HEK293 (cell line): ENCODE results near the gene MFSD1.

ENCODE experiments used
- CTCF ChIA-PET: fragments of 350-600 bp; formaldehyde crosslinking; extraction: SDS; loops from one replicate; lab custom pipeline; 2021; ENCODE audit warnings: antibody characterized with exemption; lab: Yijun Ruan, JAX
- POLR2A ChIA-PET: fragments of 300-600 bp; formaldehyde crosslinking; extraction: SDS; loops from one replicate; lab custom pipeline; 2020; ENCODE audit warnings: antibody characterized with exemption, inconsistent platforms; lab: Yijun Ruan, JAX
- H3K27ac ChIP-seq: fragments of 200-500 bp; sonication (Bioruptor generic); 2 replicates; pipeline ENCODE4 v1.5.1; 2014; ENCODE audit warnings: low read depth, low read length, control low read depth, inconsistent platforms; ENCODE audit errors: extremely low read depth
- H3K36me3 ChIP-seq, 2 experiments: fragments of 200-500 bp in 1 of 2; sonication (Bioruptor generic) in 1 of 2; 1 replicate in 1 of 2; 2 replicates in 1 of 2; pipeline ENCODE4 v1.5.1; 2014 to 2017; ENCODE audit warnings: inconsistent platforms in 2 of 2, low read length in 2 of 2; ENCODE audit not compliant: control insufficient read depth in 2 of 2, insufficient read depth in 1 of 2
- H3K4me1 ChIP-seq: fragments of 200-500 bp; sonication (Bioruptor generic); 2 replicates; pipeline ENCODE4 v1.5.1; 2014; ENCODE audit warnings: mild to moderate bottlenecking, low read length, inconsistent platforms; ENCODE audit not compliant: control insufficient read depth, insufficient read depth
- H3K4me3 ChIP-seq: 2 replicates; pipeline ENCODE4 v1.5.1; 2011; ENCODE audit warnings: low read depth, mild to moderate bottlenecking, control low read depth, low read length, moderate library complexity
- H3K9me3 ChIP-seq: fragments of 200-500 bp; sonication (Bioruptor generic); 2 replicates; pipeline ENCODE4 v1.5.1; 2014; ENCODE audit warnings: low read depth, low read length, inconsistent platforms; ENCODE audit not compliant: control insufficient read depth, insufficient read depth
- GLIS2 ChIP-seq: fragments of 450-650 bp; formaldehyde crosslinking; IDR thresholded peaks from 2 replicates; pipeline ENCODE4 v1.5.1; 2016; ENCODE audit warnings: missing biosample characterization, missing genetic modification characterization
- PRDM2 ChIP-seq: fragments of 450-650 bp; formaldehyde crosslinking; IDR thresholded peaks from 2 replicates; pipeline ENCODE4 v1.5.1; 2016; ENCODE audit warnings: missing biosample characterization, missing genetic modification characterization, borderline replicate concordance
- SALL2 ChIP-seq: fragments of 450-650 bp; formaldehyde crosslinking; IDR thresholded peaks from 2 replicates; pipeline ENCODE4 v1.5.0; 2017; ENCODE audit warnings: missing biosample characterization, mild to moderate bottlenecking, missing genetic modification characterization, borderline replicate concordance
- ZBTB1 ChIP-seq: fragments of 450-650 bp; formaldehyde crosslinking; IDR thresholded peaks from 2 replicates; pipeline ENCODE4 v1.5.1; 2016; ENCODE audit warnings: missing biosample characterization, missing genetic modification characterization
- ZNF10 ChIP-seq: fragments of 450-650 bp; formaldehyde crosslinking; IDR thresholded peaks from 2 replicates; pipeline ENCODE4 v1.5.1; 2017; ENCODE audit warnings: missing biosample characterization, missing genetic modification characterization
- ZNF223 ChIP-seq: fragments of 450-650 bp; formaldehyde crosslinking; IDR thresholded peaks from 2 replicates; pipeline ENCODE4 v1.5.1; 2016; ENCODE audit warnings: missing biosample characterization, missing genetic modification characterization
- ZNF416 ChIP-seq: fragments of 450-650 bp; formaldehyde crosslinking; IDR thresholded peaks from 2 replicates; pipeline ENCODE4 v1.5.1; 2016; ENCODE audit warnings: missing biosample characterization, missing genetic modification characterization
- ZNF473 ChIP-seq: fragments of 450-650 bp; formaldehyde crosslinking; IDR thresholded peaks from 2 replicates; pipeline ENCODE4 v1.5.1; 2017; ENCODE audit warnings: missing biosample characterization, missing genetic modification characterization
- ZNF510 ChIP-seq: fragments of 450-650 bp; formaldehyde crosslinking; IDR thresholded peaks from 2 replicates; pipeline ENCODE4 v1.5.1; 2018; ENCODE audit warnings: mild to moderate bottlenecking, missing genetic modification characterization, missing biosample characterization; ENCODE audit not compliant: insufficient replicate concordance
- ZNF529 ChIP-seq: fragments of 450-650 bp; formaldehyde crosslinking; IDR thresholded peaks from 2 replicates; pipeline ENCODE4 v1.5.1; 2017; ENCODE audit warnings: missing genetic modification characterization, missing biosample characterization; ENCODE audit not compliant: insufficient replicate concordance
- ZNF530 ChIP-seq: fragments of 450-650 bp; formaldehyde crosslinking; IDR thresholded peaks from 2 replicates; pipeline ENCODE4 v1.5.1; 2016; ENCODE audit warnings: low read depth, missing biosample characterization, missing genetic modification characterization
- ZNF548 ChIP-seq: fragments of 450-650 bp; formaldehyde crosslinking; IDR thresholded peaks from 2 replicates; pipeline ENCODE4 v1.5.1; 2016; ENCODE audit warnings: missing biosample characterization, missing genetic modification characterization
- ZNF558 ChIP-seq: fragments of 450-650 bp; formaldehyde crosslinking; IDR thresholded peaks from 2 replicates; pipeline ENCODE4 v1.5.1; 2016; ENCODE audit warnings: missing biosample characterization, missing genetic modification characterization
- ZNF639 ChIP-seq: fragments of 450-650 bp; formaldehyde crosslinking; IDR thresholded peaks from 2 replicates; pipeline ENCODE4 v1.5.1; 2016; ENCODE audit warnings: missing biosample characterization, missing genetic modification characterization
- ZNF704 ChIP-seq: fragments of 450-650 bp; formaldehyde crosslinking; IDR thresholded peaks from 2 replicates; pipeline ENCODE4 v1.5.1; 2016; ENCODE audit warnings: missing biosample characterization, missing genetic modification characterization
- ZNF776 ChIP-seq: fragments of 450-650 bp; formaldehyde crosslinking; IDR thresholded peaks from 2 replicates; pipeline ENCODE4 v1.5.0; 2017; ENCODE audit warnings: missing biosample characterization, missing genetic modification characterization, borderline replicate concordance
- ZNF785 ChIP-seq: fragments of 450-650 bp; formaldehyde crosslinking; IDR thresholded peaks from 2 replicates; pipeline ENCODE4 v1.5.1; 2016; ENCODE audit warnings: missing biosample characterization, missing genetic modification characterization
- ZNF837 ChIP-seq: fragments of 450-650 bp; formaldehyde crosslinking; IDR thresholded peaks from 2 replicates; pipeline ENCODE4 v1.5.1; 2016; ENCODE audit warnings: missing biosample characterization, missing genetic modification characterization
- ZSCAN16 ChIP-seq: fragments of 450-650 bp; formaldehyde crosslinking; IDR thresholded peaks from 2 replicates; pipeline ENCODE4 v1.5.1; 2016; ENCODE audit warnings: missing biosample characterization, missing genetic modification characterization
- ZXDB ChIP-seq: fragments of 450-650 bp; formaldehyde crosslinking; IDR thresholded peaks from 2 replicates; pipeline ENCODE4 v1.5.1; 2016; ENCODE audit warnings: missing biosample characterization, missing genetic modification characterization
- TF ChIP-seq, protein P1 (sequence below): fragments of 450-650 bp; formaldehyde crosslinking; IDR thresholded peaks from 2 replicates; pipeline ENCODE4 v1.5.1; 2016; ENCODE audit warnings: missing biosample characterization, missing genetic modification characterization

MFSD1 gene

GRCh38 chr3:158810823-158811724 lies 9.2 kb downstream of the MFSD1 start:
- Histone ChIP-seq H3K9me3 (no peaks in the 10 kb centered on the region), H3K36me3 (peaks cover 0 to 59% of the 10 kb centered on the region in 2 experiments; a peak in 1 of 3 replicates), H3K4me3 (no peak overlapping the region), H3K27ac (no peak overlapping the region), H3K4me1 (no peaks in the 10 kb centered on the region)
- ChIA-PET POLR2A (no interaction called here), CTCF (interaction anchor here (0.7 to 1.3 kb wide), 2 partner anchors 9 to 35 kb away, joined by 3 to 7 read pairs; partner anchors contain the start of gene MFSD1)
- no peak for TF ChIP-seq ZNF704 (tag by site-specific recombination)
- no peak for TF ChIP-seq ZXDB (tag by site-specific recombination)
- TF ChIP-seq ZSCAN16 (tag by site-specific recombination): no peak
- TF ChIP-seq ZNF639: no peak
- TF ChIP-seq ZNF837 (tag by site-specific recombination): no peak
- no peak for TF ChIP-seq ZNF529 (tag by site-specific recombination)
- no peak for TF ChIP-seq ZNF785 (tag by site-specific recombination)
- no peak for TF ChIP-seq GLIS2 (tag by site-specific recombination)
- TF ChIP-seq SALL2 (tag by site-specific recombination): no peak
- no peak for TF ChIP-seq ZBTB1 (tag by site-specific recombination)
- TF ChIP-seq PRDM2 (tag by site-specific recombination): no peak

GRCh38 chr3:158819282-158819681 lies 17.4 kb downstream of the MFSD1 start:
- H3K4me1 ChIP-seq: no peaks in the 10 kb centered on the region
- ChIA-PET CTCF (interaction anchor here (0.5 to 1.4 kb wide), 2 partner anchors 11 to 158 kb away, joined by 4 to 6 read pairs; no protein-coding TSS in a partner anchor), POLR2A (no interaction called here)
- peaks cover 0 to 33% of the 10 kb centered on the region in 2 experiments; a peak in 1 of 3 replicates for H3K36me3 ChIP-seq
- H3K9me3 ChIP-seq: no peaks in the 10 kb centered on the region
- H3K27ac ChIP-seq: no peak overlapping the region
- H3K4me3 ChIP-seq: no peak overlapping the region
- TF ChIP-seq ZNF223 (tag by site-specific recombination): no peak
- no peak for TF ChIP-seq ZNF776
- TF ChIP-seq ZNF10 (tag by site-specific recombination): no peak
- TF ChIP-seq ZNF473 (tag by site-specific recombination): no peak
- TF ChIP-seq ZNF510 (tag by site-specific recombination): no peak
- no peak for TF ChIP-seq ZNF530 (tag by site-specific recombination)
- no peak for TF ChIP-seq ZNF558 (tag by site-specific recombination)
- TF ChIP-seq, protein P1, sequence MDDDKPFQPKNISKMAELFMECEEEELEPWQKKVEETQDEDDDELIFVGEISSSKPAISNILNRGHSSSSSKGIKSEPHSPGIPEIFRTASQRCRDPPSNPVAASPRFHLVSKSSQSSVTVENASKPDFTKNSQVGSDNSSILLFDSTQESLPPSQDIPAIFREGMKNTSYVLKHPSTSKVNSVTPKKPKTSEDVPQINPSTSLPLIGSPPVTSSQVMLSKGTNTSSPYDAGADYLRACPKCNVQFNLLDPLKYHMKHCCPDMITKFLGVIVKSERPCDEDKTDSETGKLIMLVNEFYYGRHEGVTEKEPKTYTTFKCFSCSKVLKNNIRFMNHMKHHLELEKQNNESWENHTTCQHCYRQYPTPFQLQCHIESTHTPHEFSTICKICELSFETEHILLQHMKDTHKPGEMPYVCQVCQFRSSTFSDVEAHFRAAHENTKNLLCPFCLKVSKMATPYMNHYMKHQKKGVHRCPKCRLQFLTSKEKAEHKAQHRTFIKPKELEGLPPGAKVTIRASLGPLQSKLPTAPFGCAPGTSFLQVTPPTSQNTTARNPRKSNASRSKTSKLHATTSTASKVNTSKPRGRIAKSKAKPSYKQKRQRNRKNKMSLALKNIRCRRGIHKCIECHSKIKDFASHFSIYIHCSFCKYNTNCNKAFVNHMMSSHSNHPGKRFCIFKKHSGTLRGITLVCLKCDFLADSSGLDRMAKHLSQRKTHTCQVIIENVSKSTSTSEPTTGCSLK: no peak
- TF ChIP-seq ZNF416: no peak
- TF ChIP-seq ZNF529 (tag by site-specific recombination): no peak
- TF ChIP-seq ZNF548 (tag by site-specific recombination): no peak
